Stimulated activated naive CD8-positive, alpha-beta T cell treated with anti-CD3 and anti-CD28 coated beads, Interleukin-15, Interleukin-2, amounts not matched to agents 100 U/mL and 50 U/mL, for 24 hours (primary cell): Measurements from ENCODE around the gene PYROXD2.

Experiments used
- ATAC-seq: fragments of 150-1000 bp; cut with Tn5 transposase; one replicate; pipeline ENCODE4 v1.10.0; 2021
- DNase-seq: peaks from one replicate; pipeline ENCODE4 v3.0.0; 2021

The PYROXD2 gene

DNA sequence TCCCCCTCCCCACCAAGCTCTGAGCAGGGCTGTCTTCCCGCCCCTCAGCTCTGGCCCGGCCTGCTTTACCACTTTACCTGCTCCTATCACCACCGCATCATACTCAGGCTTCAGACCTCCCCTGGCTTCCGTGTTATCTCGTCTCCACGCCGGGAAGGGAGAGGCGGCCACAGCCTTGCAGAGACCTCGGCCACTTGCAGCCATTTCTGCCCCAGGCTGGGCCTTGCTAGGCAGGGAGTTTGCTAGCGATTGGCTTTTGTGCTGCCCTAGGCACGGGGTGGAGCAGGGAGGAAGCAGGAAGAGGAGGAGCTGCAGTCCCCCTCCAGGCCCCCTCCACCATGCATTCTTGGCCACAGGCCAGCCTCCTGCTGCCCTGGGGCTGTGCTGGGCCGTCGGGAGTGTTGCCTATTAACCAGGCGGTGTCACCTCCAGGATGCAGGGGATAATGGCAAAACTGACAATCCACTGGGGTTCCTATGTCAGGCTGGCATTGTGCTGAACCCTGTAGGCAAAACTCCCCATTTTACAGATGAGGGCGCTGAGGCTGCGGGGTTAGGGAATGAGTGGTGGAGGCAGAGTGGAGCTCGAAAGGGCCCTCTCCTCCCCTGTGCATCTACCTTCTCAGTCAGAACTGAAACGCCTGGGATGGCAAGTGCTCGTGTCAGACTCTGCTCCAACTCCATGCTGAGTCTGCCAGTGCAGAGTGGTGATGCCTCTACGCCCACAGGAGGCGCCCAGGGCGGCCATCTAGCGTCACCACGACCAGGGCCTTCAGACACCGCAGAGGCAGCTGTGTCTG lies at the start of gene PYROXD2:
Gene PYROXD2 (minus strand): TSS at position 251 of the 799 bp plus-strand sequence. CDS start 47 bp downstream, at position 204.
- ATAC-seq = peak; percentile 69
- DNase-seq = peak; percentile 47

- no peak for DNase-seq
- peak; percentile 22 for ATAC-seq
These were observed 49.2 kb upstream of the PYROXD2 start for GRCh38 chr10:98463976-98464754.

DNA sequence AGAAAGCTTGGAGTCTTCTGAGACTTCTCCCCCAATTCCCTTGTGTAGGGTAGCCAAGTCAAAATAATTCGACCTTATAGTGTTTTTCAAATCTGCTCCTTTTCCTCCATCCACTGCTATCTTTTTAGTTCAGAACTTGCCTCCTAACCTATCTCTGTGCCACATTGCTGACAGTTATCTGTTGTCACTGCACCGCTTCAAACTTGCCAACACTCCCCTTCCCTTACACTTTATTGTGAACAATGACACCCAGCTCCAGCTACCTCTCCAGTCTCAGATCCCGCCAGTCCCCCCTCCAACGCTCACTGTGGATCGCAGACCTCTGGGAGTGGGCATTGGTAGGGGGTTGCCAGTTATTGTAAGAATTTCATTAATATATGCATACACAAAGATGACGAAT lies 48.0 kb upstream of the PYROXD2 start:
- ATAC-seq (no peak), DNase-seq (no peak)

- DNase-seq (no peak), ATAC-seq (no peak)
These were observed 46.5 kb upstream of the PYROXD2 start for GRCh38 chr10:98461500-98461842.

- no peak for DNase-seq
- ATAC-seq = peak; percentile 25
These were observed 46.0 kb upstream of the PYROXD2 start for GRCh38 chr10:98460837-98461499.

GRCh38 chr10:98458809-98459784 lies 44.1 kb upstream of the PYROXD2 start:
- DNase-seq = no peak
- no peak for ATAC-seq

- ATAC-seq = no peak
- no peak for DNase-seq
These were observed 42.7 kb upstream of the PYROXD2 start for GRCh38 chr10:98457721-98458120.

- DNase-seq = no peak
- no peak for ATAC-seq
These were observed 41.9 kb upstream of the PYROXD2 start for GRCh38 chr10:98456686-98457482.

DNA sequence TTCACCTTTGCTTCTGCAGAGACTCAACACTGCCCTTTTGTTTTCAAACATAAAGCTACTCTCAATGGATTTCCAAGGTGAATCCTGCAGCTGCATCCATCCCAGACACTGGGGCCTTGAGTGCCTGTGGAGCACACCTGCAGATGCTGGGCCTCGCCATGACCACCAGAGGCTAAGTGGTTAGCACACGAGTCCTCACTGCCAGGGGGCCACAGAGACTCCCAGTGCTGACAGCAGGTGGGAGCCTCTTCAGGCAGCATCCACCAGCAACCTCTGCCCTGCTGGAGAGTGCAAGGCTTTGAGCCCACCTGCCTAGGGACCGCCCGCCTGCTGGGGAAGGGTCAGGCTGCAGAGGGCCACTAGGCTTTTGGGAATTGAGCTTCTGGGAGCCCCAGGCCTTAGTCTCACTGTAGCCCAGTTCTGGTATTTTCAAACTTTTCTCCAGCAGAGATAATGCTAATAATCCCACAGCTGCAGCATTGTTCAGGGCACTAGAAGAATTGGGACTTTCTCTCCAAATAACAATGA lies 41.1 kb upstream of the PYROXD2 start:
- DNase-seq (no peak), ATAC-seq (no peak)

- ATAC-seq = no peak
- no peak for DNase-seq
These were observed 38.7 kb upstream of the PYROXD2 start for GRCh38 chr10:98453729-98454128.

DNA sequence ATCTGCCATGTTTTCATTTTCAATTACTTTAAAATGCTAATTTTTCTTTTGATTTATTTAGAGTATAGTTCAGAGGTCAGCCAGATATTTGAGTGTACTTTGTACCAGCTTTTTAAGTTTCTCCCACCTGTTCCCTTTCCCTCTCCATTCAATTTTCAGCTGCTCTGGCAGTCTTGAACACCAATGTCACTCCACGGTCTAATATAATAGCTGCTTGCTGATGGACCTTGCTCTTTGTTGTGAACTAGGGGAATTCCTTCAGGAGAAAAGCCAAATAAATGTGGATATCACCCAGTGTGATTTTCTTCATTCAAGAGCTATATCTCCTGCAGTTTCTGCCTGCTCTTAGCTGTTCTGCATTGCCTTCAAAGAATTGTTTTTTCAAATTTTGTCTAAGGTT lies 35.6 kb upstream of the PYROXD2 start:
- DNase-seq = no peak
- no peak for ATAC-seq

GRCh38 chr10:98449287-98449686 lies 34.3 kb upstream of the PYROXD2 start:
- DNase-seq (no peak), ATAC-seq (no peak)

DNA sequence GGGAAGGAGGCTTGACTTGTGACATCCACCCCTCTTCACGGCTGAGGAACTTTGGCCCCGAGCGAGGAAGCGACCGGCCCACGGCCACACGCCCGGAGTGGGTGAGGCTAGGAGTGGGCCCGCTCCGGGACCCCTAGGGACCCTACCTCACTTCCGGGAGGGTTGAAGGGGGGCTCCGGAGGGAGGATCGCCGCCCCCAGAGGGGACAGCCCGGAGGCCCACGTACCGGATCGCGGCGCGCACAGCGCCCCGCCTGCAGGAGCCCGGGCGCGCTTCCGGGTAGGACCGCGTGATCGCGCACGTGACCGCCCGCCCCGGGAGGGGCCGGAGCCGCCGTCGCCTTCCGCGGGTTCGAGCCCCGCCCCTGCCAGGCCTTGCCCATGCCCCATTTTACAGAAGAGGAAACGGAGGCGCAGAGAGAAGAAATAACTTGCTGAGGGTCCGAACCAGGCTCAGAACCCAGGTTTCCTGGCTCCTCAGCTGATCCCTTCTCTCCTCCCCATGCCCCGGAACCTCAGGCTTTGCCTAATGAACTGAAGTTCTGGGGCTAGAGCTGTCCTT lies 31.8 kb upstream of the PYROXD2 start, which contains the start of gene HPS1:
Gene HPS1 (minus strand): TSS at position 275 of the 561 bp plus-strand sequence. CDS start 3,695 bp downstream, outside the sequence.
- DNase-seq = peak; percentile 91

GRCh38 chr10:98446151-98446660 lies 31.2 kb upstream of the PYROXD2 start:
- peak; percentile 47 for ATAC-seq
- peak; percentile 61 for DNase-seq

More for the DNA sequence above, 31.8 kb upstream of the PYROXD2 start, which contains the start of gene HPS1:
- ATAC-seq = peak; percentile 94

- DNase-seq (no peak), ATAC-seq (no peak)
These were observed 30.3 kb upstream of the PYROXD2 start for GRCh38 chr10:98445200-98445812.

DNA sequence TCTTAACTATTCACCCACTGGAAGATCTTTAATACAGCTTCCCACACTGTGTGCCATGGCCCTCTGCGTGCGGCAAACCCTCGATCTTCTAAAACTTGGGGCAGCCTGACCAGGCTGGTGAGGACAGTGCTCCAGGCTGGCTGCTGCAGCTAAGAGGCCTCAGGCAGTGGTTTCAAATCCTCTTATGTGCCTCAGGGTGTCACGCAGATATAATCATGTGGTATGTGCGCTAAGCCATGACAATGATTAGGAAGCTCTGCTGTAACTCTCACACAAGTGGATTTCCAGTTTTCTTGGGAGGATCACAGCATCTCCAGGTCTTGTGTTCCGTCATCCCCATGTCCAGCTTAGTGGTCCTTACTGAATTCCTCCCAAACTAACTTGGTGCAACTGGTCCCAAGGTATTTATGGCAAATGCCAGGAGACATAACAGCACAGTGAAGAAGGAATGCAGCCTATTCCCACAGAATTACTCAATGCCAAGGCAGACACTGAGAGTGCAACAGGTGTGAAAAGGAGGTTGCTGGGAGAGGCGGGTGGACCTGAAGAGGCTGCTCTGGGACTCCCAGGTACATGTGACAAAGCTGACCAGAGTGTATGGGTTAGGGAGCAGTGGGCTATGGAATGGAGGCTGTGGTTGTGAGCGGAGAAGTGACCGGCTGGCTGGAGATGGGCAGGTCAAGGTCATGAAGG lies 29.5 kb upstream of the PYROXD2 start:
- no peak for DNase-seq
- ATAC-seq = no peak

DNA sequence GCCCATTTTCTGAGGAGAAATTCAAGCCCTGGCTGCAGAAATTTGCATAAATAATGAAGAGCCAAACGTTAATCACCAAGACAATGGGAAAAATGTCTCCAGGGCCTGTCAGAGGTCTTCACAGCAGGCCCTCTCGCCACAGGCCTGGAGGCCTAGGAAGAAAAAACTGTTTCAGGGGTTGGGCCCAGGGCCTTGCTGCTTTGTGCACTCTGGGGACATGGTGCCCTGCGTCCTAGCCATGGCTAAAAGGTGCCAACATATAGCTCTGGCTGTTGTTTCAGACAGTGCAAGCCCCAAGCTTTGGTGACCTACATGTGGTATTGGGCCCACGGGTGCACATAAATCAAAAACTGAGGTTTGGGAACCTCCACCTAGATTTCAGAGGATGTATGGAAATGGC lies 23.7 kb upstream of the PYROXD2 start:
- DNase-seq (no peak), ATAC-seq (no peak)

GRCh38 chr10:98436704-98437103 lies 21.7 kb upstream of the PYROXD2 start:
- ATAC-seq = no peak
- no peak for DNase-seq

DNA sequence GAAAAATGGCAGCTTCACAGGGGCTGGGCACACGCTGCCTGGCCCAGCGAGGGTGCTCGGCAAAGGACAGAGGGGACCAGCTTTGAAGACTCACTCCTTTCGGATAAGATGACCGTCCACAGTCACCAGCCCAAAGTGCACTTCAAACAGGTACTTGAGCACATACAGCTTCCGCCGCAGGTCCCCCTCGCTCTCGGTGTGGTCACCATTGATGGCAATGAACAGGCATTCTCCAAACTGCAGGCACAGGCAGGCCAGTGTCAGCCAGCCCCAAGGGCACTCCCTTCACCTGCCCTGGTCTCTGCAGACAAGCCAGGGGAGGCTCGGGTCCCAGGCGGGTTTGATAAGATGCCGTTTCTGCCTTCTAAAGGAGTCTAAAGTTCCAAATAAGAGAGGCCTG lies 20.2 kb upstream of the PYROXD2 start:
- DNase-seq (no peak), ATAC-seq (no peak)
